HepG2 (cell line): ENCODE measurements around the gene CNFN. TPM values are rescaled to one million over a fixed set of nuclear protein-coding genes. Genes with fewer than 3 reads are reported as not detected.
A peak's percentile ranks its signal among the peaks of the same experiment; 100 is the strongest.

Source experiments
- ATAC-seq: fragments of 200-7000 bp; cut with Tn5 transposase; 3 replicates; pipeline ENCODE4 v1.9.1; 2020; ENCODE audit warnings: mild to moderate bottlenecking, moderate library complexity
- BruUV-seq: library from RNA; stranded (reverse); fragments of 400-500 nt; replicated peaks from 2 replicates; lab custom pipeline; 2021; lab: Mats Ljungman, UMichigan
- CTCF ChIA-PET: fragments of 300-600 bp; formaldehyde crosslinking; extraction: SDS; loops from one replicate; lab custom pipeline; 2021; ENCODE audit warnings: low total read pairs, inconsistent platforms, low intra/inter-chr PET ratio; lab: Yijun Ruan, JAX
- POLR2A ChIA-PET: fragments of 350-600 bp; sonication (Branson Sonifier 250); formaldehyde crosslinking; loops from one replicate; lab custom pipeline; 2020; ENCODE audit warnings: antibody characterized with exemption, inconsistent platforms; lab: Yijun Ruan, JAX
- DNase-seq: peaks from one replicate; pipeline ENCODE4 v3.0.0-alpha.2; 2015; ENCODE audit warnings: low spot score
- FAIRE-seq: peaks from 3 replicates; lab custom pipeline; 2011; peaks lifted over from hg19 to GRCh38; lab: Jason Lieb, UNC
- H2AFZ ChIP-seq: one replicate; pipeline ENCODE4 v1.6.1; 2011; ENCODE audit warnings: low read length, inconsistent platforms
- H3K27ac ChIP-seq: fragments of 300-600 bp; 3 replicates; pipeline ENCODE4 v1.8.0; 2011; ENCODE audit warnings: mixed run types, mild to moderate bottlenecking, mixed read lengths, low read length, inconsistent platforms; ENCODE audit not compliant: insufficient read depth; ENCODE audit errors: extremely low read length
- H3K27me3 ChIP-seq, 2 experiments: fragments of 200-600 bp in 1 of 2; 2 replicates in 1 of 2; 3 replicates in 1 of 2; pipeline versions ENCODE4 v1.6.0 to v1.8.0; 2011; ENCODE audit warnings: low read length in 2 of 2, mild to moderate bottlenecking in 2 of 2, moderate library complexity in 2 of 2, inconsistent platforms in 1 of 2; ENCODE audit not compliant: insufficient read depth in 2 of 2, control insufficient read depth in 1 of 2
- H3K36me3 ChIP-seq, 2 experiments: fragments of 200-600 bp in 1 of 2; replicated peaks in 1 of 2; 2 replicates in 1 of 2; 3 replicates in 1 of 2; pipeline versions ENCODE4 v1.5.1 to v1.8.0; 2011; ENCODE audit warnings: low read length in 2 of 2, inconsistent platforms in 1 of 2; ENCODE audit not compliant: insufficient read depth in 2 of 2, control insufficient read depth in 1 of 2
- H3K4me1 ChIP-seq: 2 replicates; pipeline ENCODE4 v1.5.1; 2012; ENCODE audit warnings: low read length, inconsistent platforms; ENCODE audit not compliant: insufficient read depth
- H3K4me2 ChIP-seq: 2 replicates; pipeline ENCODE4 v1.6.0; 2011; ENCODE audit warnings: low read depth, low read length, inconsistent platforms
- H3K4me3 ChIP-seq, 3 experiments: fragments of 200-600 bp in 1 of 3; sonication (generic), shearing (Covaris generic) in 1 of 3; replicated peaks in 1 of 3; 2 replicates each; pipeline ENCODE4 v1.5.1; 2011 to 2016; ENCODE audit warnings: low read length in 3 of 3, inconsistent platforms in 2 of 3, low read depth in 2 of 3, mild to moderate bottlenecking in 2 of 3, control low read depth in 1 of 3, mixed read lengths in 1 of 3; ENCODE audit not compliant: insufficient read depth in 1 of 3
- H3K79me2 ChIP-seq: one replicate; pipeline ENCODE4 v1.6.1; 2011; ENCODE audit warnings: low read length, inconsistent platforms; ENCODE audit not compliant: insufficient read depth
- H3K9ac ChIP-seq: 2 replicates; pipeline ENCODE4 v1.6.0; 2011; ENCODE audit warnings: mild to moderate bottlenecking, low read depth, low read length, inconsistent platforms; ENCODE audit not compliant: insufficient read depth
- H3K9me3 ChIP-seq: 2 replicates; pipeline ENCODE4 v1.5.1; 2012; ENCODE audit warnings: mild to moderate bottlenecking, low read length
- H4K20me1 ChIP-seq: 2 replicates; pipeline ENCODE4 v1.6.0; 2011; ENCODE audit warnings: inconsistent platforms, mild to moderate bottlenecking, low read length, moderate library complexity; ENCODE audit not compliant: insufficient read depth
- ATF7 ChIP-seq, 2 experiments: fragments of 450-650 bp in 1 of 2; sonication (generic) in 1 of 2; formaldehyde crosslinking in 1 of 2; IDR thresholded peaks; 2 replicates each; pipeline versions ENCODE4 v1.4.0 to v1.6.1; 2016 to 2020; ENCODE audit warnings: antibody characterized with exemption in 1 of 2, mild to moderate bottlenecking in 1 of 2, missing genetic modification reagents in 1 of 2
- CEBPB ChIP-seq: IDR thresholded peaks from 2 replicates; pipeline ENCODE4 v1.6.1; 2011; ENCODE audit warnings: low read depth, low read length, improper control_type of control experiment, borderline replicate concordance
- GATA4 ChIP-seq: sonication (generic); IDR thresholded peaks from 2 replicates; pipeline ENCODE4 v1.6.1; 2016; ENCODE audit warnings: antibody characterized with exemption, low read depth, borderline replicate concordance
- GFI1 ChIP-seq: sonication (generic); formaldehyde crosslinking; IDR thresholded peaks from 2 replicates; pipeline ENCODE4 v1.5.0; 2020; ENCODE audit warnings: missing genetic modification reagents, mild to moderate bottlenecking, borderline replicate concordance
- MAZ ChIP-seq, 2 experiments: sonication (generic) in 1 of 2; formaldehyde crosslinking in 1 of 2; IDR thresholded peaks; 2 replicates each; pipeline versions ENCODE4 v1.5.0 to v1.6.1; 2012 to 2020; ENCODE audit warnings: low read depth in 2 of 2, mild to moderate bottlenecking in 2 of 2, borderline replicate concordance in 1 of 2, improper control_type of control experiment in 1 of 2, low read length in 1 of 2, missing genetic modification reagents in 1 of 2, moderate library complexity in 1 of 2
- STAG1 ChIP-seq: sonication (generic); formaldehyde crosslinking; IDR thresholded peaks from 2 replicates; pipeline ENCODE4 v1.4.0; 2020; ENCODE audit warnings: missing genetic modification reagents
- ZBTB26 ChIP-seq: IDR thresholded peaks from 2 replicates; pipeline ENCODE4 v1.6.1; 2016; ENCODE audit warnings: missing compliant biosample characterization, missing genetic modification reagents, borderline replicate concordance
- ZFP36 ChIP-seq: fragments of 150-350 bp; IDR thresholded peaks from 2 replicates; pipeline ENCODE4 v1.6.1; 2018; ENCODE audit warnings: borderline replicate concordance, low read length, low read depth; ENCODE audit not compliant: partially characterized antibody
- ZFP90 ChIP-seq: sonication (generic); formaldehyde crosslinking; IDR thresholded peaks from 2 replicates; pipeline ENCODE4 v1.8.0; 2022; ENCODE audit warnings: missing genetic modification reagents, mild to moderate bottlenecking, inconsistent platforms, borderline replicate concordance
- ZHX2 ChIP-seq, 2 experiments: sonication (generic) in 1 of 2; formaldehyde crosslinking in 1 of 2; IDR thresholded peaks; 2 replicates each; pipeline versions ENCODE4 v1.6.1 to v1.9.0; 2014 to 2022; ENCODE audit warnings: antibody characterized with exemption in 1 of 2, borderline replicate concordance in 1 of 2, inconsistent platforms in 1 of 2, low read depth in 1 of 2, missing genetic modification reagents in 1 of 2
- ZNF33B ChIP-seq: sonication (generic); formaldehyde crosslinking; IDR thresholded peaks from 2 replicates; pipeline ENCODE4 v1.5.1; 2020; ENCODE audit warnings: mild to moderate bottlenecking, missing genetic modification reagents
- ZNF644 ChIP-seq: IDR thresholded peaks from 2 replicates; pipeline ENCODE4 v1.6.1; 2016; ENCODE audit warnings: low read depth
- ZNF768 ChIP-seq: sonication (generic); formaldehyde crosslinking; IDR thresholded peaks from 2 replicates; pipeline ENCODE4 v1.4.0; 2020; ENCODE audit warnings: missing genetic modification reagents
- WGBS: methylation state at CpG from one replicate; pipeline ENCODE4 v1.1.6; 2017; ENCODE audit warnings: low lambda C conversion rate; 5-methylcytosine and 5-hydroxymethylcytosine counted together
- in situ Hi-C: cut with HindIII; loops from 2 replicates; pipeline ENCODE4 v1.10.0; 2017; ENCODE audit warnings: low pct_unique_long_range_greater_than_20kb; ENCODE audit not compliant: extremely low pct_ligation_motif_present
- intact Hi-C: fragments of 100-400 bp; cut with micrococcal nuclease; formaldehyde crosslinking; loops from one replicate; pipeline ENCODE4 v1.10.0; 2022; ENCODE audit not compliant: unreplicated experiment
- polyA plus RNA-seq, 8 experiments: library from polyadenylated mRNA; depleted of rRNA in 3 of 8; stranded (reverse) in 7 of 8; unstranded in 1 of 8; fragments of >200 nt; fragmentation: Illumina TruSeq in 4 of 8; extraction: Trizol in 4 of 8; gene quantifications; 2 replicates each; pipeline versions ENCODE4 v1.2.1 to v1.2.3, GENCODE V29; 2011 to 2016; ENCODE audit warnings: low read depth in 4 of 8, missing spikeins in 1 of 8, mixed read lengths in 1 of 8; ENCODE audit not compliant: insufficient read depth in 1 of 8
- total RNA-seq, 5 experiments: library from RNA; depleted of rRNA; stranded (reverse); fragments of >200 nt; fragmentation: Illumina TruSeq; extraction: Trizol; gene quantifications; 2 replicates each; pipeline ENCODE4 v1.2.3, GENCODE V29; 2016; ENCODE audit warnings: low read depth in 1 of 5

Gene CNFN
- total and polyA plus RNA-seq, 2 of the 13 experiments (the other 11 are each of a cell fraction or from before 2014, with no cell fraction given) = 0.35 to 1.1 TPM

- Histone ChIP-seq H3K27ac (peak overlapping the region; percentile 58), H3K9me3 (no peaks in the 10 kb centered on the region), H3K4me2 (peak overlapping the region; percentile 72), H2AFZ (no peak overlapping the region), H3K36me3 (no peaks in the 10 kb centered on the region), H3K79me2 (no peaks in the 10 kb centered on the region), H3K4me3 (peak overlapping the region in 1 of 3 experiments; percentile 41; a peak in 2 of 6 replicates), H3K27me3 (no peaks in the 10 kb centered on the region), H3K4me1 (peaks cover 54% of the 10 kb centered on the region), H3K9ac (peak overlapping the region; percentile 40), H4K20me1 (no peaks in the 10 kb centered on the region)
- DNase-seq = peak; percentile 95
- ChIA-PET CTCF (interaction anchor here (1.5 to 2.4 kb wide), 4 partner anchors 10 to 47 kb away, joined by 5 to 38 read pairs (median 20); no protein-coding TSS in a partner anchor), POLR2A (interaction anchor here (1.1 to 1.5 kb wide), 5 partner anchors 9 to 95 kb away, joined by 6 to 13 read pairs (median 9); partner anchors contain the start of genes CEACAM1 and CXCL17)
- FAIRE-seq = peak; percentile 85
- ATAC-seq = peak; percentile 91
- no TSS peak for BruUV-seq
- 39% methylated on average over 4 of the region's 9 CpGs for WGBS
- intact Hi-C loops = loop anchor here (1.0 kb wide), 1 partner anchor 13 kb away; no protein-coding TSS in a partner anchor
- in situ Hi-C loops = no loop called here
- TF ChIP-seq ZBTB26 = peak; percentile 38; the same call in 1 of the 2 replicates
- no peak for TF ChIP-seq ZFP90 (CRISPR knock-in tag)
- TF ChIP-seq CEBPB = peak; percentile 76
- 0 out of 2 replicates have a peak, but pooled peaks have one; percentile 32 for TF ChIP-seq MAZ (IDR thresholded peaks at IDR 0.05; ENCODE audit: borderline replicate concordance, low read depth, low read length)
- no peak for TF ChIP-seq MAZ (CRISPR knock-in tag; IDR thresholded peaks at IDR 0.05; ENCODE audit: low read depth)
- TF ChIP-seq GFI1 (CRISPR knock-in tag) = 0 out of 2 replicates have a peak, but pooled peaks have one; percentile 27
- TF ChIP-seq ZNF768 (CRISPR knock-in tag) = no peak
- peak; percentile 46; the same call in 1 of the 2 replicates for TF ChIP-seq GATA4
- peak; percentile 57; the same call in 1 of the 2 replicates for TF ChIP-seq ZNF33B (CRISPR knock-in tag)
- TF ChIP-seq ZFP36 = no peak
- TF ChIP-seq ATF7 (IDR thresholded peaks at IDR 0.05) = no peak
- TF ChIP-seq ATF7 (CRISPR knock-in tag; IDR thresholded peaks at IDR 0.05) = peak; percentile 85
- TF ChIP-seq ZNF644 (CRISPR knock-in tag) = peak; percentile 71; the same call in 1 of the 2 replicates
- TF ChIP-seq ZHX2 (IDR thresholded peaks at IDR 0.05; ENCODE audit: low read depth) = no peak
- TF ChIP-seq ZHX2 (CRISPR knock-in tag; IDR thresholded peaks at IDR 0.05; ENCODE audit: borderline replicate concordance) = no peak
- TF ChIP-seq STAG1 = peak; percentile 84
Observed at GRCh38 chr19:42433503-42434260, 43.6 kb upstream of the CNFN start.
